ENCODE results near the gene CDC42BPG. TPM values are rescaled to one million over a fixed set of nuclear protein-coding genes. Genes with fewer than 3 reads are reported as not detected.

Gene CDC42BPG
- polyA plus RNA-seq, 1 donor = 0.91 TPM

DNA sequence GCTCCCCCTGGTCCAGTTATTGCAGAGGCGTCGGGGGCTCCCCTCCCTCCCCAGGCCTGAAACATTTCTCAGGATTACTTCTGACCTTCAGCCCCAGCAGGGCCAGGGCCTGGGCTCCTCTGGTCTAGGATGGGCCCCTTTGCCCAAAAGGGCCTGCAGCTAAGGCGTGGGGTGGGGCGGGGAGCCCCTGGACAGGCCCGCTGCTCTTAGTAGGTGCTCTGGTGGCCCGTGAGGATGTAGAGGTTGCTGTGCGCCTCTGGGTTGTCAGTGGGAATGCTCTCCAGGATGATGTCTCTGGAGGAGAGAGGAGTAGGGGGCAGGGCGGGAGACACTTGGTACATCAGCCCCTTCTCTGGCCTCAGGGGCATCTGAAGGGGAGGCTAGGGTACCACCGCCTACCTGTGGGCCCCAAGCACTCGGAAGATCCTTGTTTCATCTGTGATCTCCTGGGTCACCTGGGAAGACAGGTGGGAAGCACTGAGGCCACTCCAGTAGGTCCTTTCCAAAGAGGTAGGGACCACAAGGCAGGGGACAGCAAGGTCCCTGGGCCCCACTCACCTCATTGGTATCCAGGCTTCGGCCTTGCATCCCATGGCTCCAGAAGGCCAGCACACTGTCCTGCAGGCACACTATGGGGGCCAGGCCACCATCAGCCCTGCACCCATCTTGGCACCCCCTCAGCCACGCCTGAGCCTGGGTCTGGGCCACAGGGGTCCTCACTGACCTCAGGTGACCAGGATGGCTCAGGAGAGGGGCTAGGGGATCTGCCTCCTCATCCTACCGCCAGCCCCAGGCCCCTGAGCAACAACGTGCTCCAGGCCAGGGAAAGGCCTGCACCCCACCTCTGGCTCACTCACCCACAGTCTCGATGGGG, 54.9 kb downstream of the CDC42BPG start:
- no peak for DNase-seq (ENCODE audit: low read depth)

DNA sequence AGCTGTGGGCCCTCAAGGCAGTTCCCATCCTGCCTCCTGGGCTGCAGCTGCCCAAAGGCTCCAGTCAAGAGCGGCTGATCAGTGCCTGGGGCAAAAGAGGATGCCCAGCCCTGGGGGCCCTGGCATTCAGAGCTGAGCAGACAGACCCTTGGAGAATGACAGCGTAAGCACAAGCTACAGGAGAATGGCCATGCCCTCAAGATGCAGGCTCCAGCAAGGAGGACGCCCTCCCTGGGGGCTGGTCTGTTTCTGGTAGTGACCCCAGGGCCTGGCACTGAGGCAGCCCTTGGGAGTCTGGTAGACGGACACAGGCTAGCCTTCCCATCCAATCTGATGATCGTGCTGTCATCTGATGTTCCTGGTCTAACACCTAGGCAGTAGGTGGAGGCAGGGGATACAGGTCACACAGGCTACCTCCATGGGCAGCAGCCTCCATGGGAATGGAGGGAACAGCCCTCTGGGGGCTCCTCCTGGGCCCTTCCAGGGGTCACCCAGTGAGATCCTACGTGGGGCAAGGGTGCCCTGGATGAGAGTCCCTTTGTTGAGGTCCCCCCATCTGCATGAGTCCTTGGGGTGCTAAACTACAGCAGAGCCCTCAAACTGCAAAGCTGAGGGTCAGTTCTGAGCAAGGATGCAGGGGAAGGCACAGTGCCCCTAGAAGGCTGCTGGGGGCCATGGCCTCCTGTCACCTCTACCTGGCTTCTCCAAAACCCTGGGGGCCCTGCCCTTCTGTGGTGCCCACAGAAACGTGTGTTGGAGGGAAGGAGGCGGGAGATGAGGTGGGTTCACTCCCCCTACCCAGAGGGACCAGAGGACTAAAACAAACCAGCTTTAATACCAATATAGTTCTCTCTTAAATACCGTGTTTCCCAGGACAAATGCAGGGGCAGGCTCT, 55.9 kb downstream of the CDC42BPG start:
- no peak for DNase-seq (ENCODE audit: low read depth)

- DNase-seq (ENCODE audit: low read depth) = no peak
Measured at GRCh38 chr11:64787526-64788320, 56.7 kb downstream of the CDC42BPG start.

DNA sequence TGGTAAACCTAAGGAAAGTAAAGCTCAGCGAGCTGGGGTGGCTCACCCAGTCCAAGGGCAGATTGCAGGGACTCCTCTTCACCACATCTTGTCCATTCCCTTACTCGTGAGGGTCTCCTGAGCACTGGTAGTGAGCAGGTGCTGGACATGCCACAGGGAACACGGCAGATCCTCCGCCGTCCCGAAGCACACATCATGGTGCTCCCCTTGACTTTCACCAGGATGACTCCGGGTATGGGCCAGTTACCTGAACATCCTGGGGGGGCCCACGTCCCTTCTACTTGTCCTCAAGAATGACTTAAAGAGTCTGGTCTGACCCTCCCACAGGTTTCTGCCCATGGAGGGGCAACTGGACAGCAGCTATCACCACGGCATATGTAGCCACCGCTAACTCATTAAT, 58.1 kb downstream of the CDC42BPG start:
- DNase-seq (ENCODE audit: low read depth) = no peak

- DNase-seq (ENCODE audit: low read depth) = no peak
Measured at GRCh38 chr11:64784813-64785581, 59.5 kb downstream of the CDC42BPG start.

GRCh38 chr11:64778473-64779298, 65.8 kb downstream of the CDC42BPG start, which contains the start of gene SF1:
SF1 (minus strand) TSS chr11:64778542; CDS start chr11:64778392, 150 bp downstream.
- DNase-seq (ENCODE audit: low read depth) = peak; percentile 99

GRCh38 chr11:64778223-64778472, 66.3 kb downstream of the CDC42BPG start:
- DNase-seq (ENCODE audit: low read depth) = no peak

GRCh38 chr11:64777449-64778222, 66.8 kb downstream of the CDC42BPG start:
- DNase-seq (ENCODE audit: low read depth) = peak; percentile 73

- DNase-seq (ENCODE audit: low read depth) = no peak
Measured at GRCh38 chr11:64776875-64777274, 67.6 kb downstream of the CDC42BPG start.

DNA sequence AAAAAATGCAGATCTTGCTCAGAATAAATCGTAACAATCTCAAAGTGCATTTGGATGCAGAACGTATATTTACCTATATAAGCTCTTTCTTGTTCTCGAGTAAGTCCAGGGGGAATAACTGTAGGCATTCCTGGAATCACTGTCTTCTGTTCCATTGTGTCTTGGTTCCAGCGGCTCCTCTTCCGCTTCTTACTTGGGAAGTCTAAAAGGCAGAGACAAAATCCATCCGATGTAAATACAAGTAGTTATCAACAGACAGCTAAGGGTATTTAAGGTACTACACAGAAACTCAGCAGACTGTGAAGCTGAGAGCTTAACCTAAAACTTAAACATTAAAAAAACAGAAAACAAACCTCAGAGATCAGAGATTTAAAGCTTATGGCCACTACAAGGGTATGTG, 68.0 kb downstream of the CDC42BPG start:
- DNase-seq (ENCODE audit: low read depth) = no peak

DNA sequence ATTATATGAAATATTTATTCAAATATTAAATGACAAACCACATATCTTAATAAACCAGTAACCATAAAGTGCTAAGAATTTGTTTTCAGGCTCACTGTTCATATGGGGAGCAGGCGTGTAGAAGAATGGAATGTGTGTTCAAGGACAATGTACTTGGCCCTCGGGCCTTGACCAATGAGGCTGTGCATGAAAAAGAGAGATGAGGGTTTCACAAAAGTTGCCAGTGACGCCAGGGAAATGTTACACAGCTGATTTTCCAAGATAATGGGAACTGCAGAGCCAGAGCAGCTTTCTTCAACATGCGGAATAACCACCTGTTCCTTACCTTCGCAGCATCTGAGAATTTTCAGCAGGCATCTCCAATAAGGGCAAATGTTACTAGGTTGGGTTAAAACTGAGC, 70.3 kb downstream of the CDC42BPG start:
- no peak for DNase-seq (ENCODE audit: low read depth)

Other genes with a start within 250 kb of the CDC42BPG start
- gene NRXN2, start 121.5 kb downstream of the CDC42BPG start, polyA plus RNA-seq (ENCODE audit: insufficient read length) = 24.5 TPM
- 42.1 TPM for gene RASGRP2, start 100.5 kb downstream of the CDC42BPG start, polyA plus RNA-seq (ENCODE audit: insufficient read length)
- gene PYGM, start 84.7 kb downstream of the CDC42BPG start, polyA plus RNA-seq (ENCODE audit: insufficient read length) = 294 TPM
- gene SF1, start 66.1 kb downstream of the CDC42BPG start, polyA plus RNA-seq (ENCODE audit: insufficient read length) = 225 TPM
- 9.2 TPM for gene MAP4K2, start 41.4 kb downstream of the CDC42BPG start, polyA plus RNA-seq (ENCODE audit: insufficient read length)
- 18.4 TPM for gene MEN1, start 34.1 kb downstream of the CDC42BPG start, polyA plus RNA-seq (ENCODE audit: insufficient read length)
- gene EHD1, start 34.0 kb upstream of the CDC42BPG start, polyA plus RNA-seq (ENCODE audit: insufficient read length) = 105 TPM
- gene ATG2A, start 72.6 kb upstream of the CDC42BPG start, polyA plus RNA-seq (ENCODE audit: insufficient read length) = 12.0 TPM
- gene PPP2R5B, start 80.0 kb upstream of the CDC42BPG start, polyA plus RNA-seq (ENCODE audit: insufficient read length) = 9.9 TPM
- gene GPHA2, start 91.2 kb upstream of the CDC42BPG start, polyA plus RNA-seq (ENCODE audit: insufficient read length) = 0.35 TPM
- gene MAJIN, start 127.5 kb upstream of the CDC42BPG start, polyA plus RNA-seq (ENCODE audit: insufficient read length) = not detected
- 0.97 TPM for gene BATF2, start 152.3 kb upstream of the CDC42BPG start, polyA plus RNA-seq (ENCODE audit: insufficient read length)
- gene ARL2, start 169.5 kb upstream of the CDC42BPG start, polyA plus RNA-seq (ENCODE audit: insufficient read length) = 93.7 TPM
- 25.1 TPM for gene SNX15, start 182.8 kb upstream of the CDC42BPG start, polyA plus RNA-seq (ENCODE audit: insufficient read length)
- 12.5 TPM for gene SAC3D1, start 196.6 kb upstream of the CDC42BPG start, polyA plus RNA-seq (ENCODE audit: insufficient read length)
- gene NAALADL1, start 213.9 kb upstream of the CDC42BPG start, polyA plus RNA-seq (ENCODE audit: insufficient read length) = 6.4 TPM
- gene CDCA5, start 239.4 kb upstream of the CDC42BPG start, polyA plus RNA-seq (ENCODE audit: insufficient read length) = 8.1 TPM
- 21.0 TPM for gene ZFPL1, start 239.6 kb upstream of the CDC42BPG start, polyA plus RNA-seq (ENCODE audit: insufficient read length)

Data from forelimb muscle (tissue), 1 donor.